ENCODE measurements around the gene PABPN1L.

GRCh38 chr16:88842806-88843205 lies 23.7 kb downstream of the PABPN1L start:
- TF ChIP-seq CHD7 (IDR thresholded peaks at IDR 0.05; ENCODE audit: low read depth, low read length), result no peak
- TF ChIP-seq ZNF3 (CRISPR knock-in tag; IDR thresholded peaks at IDR 0.05), result no peak
- no peak for TF ChIP-seq POLR2A (conservative IDR thresholded peaks at IDR 0.05)
- no peak for TF ChIP-seq LEF1 (IDR thresholded peaks at IDR 0.05)
- TF ChIP-seq BCLAF1 (IDR thresholded peaks at IDR 0.05; ENCODE audit: borderline replicate concordance in 1 of 2, control insufficient read depth in 1 of 2, low read depth in 2 of 2, low read length in 1 of 2), result no peak
- TF ChIP-seq CTCF (IDR thresholded peaks at IDR 0.05 in 2 of 3, conservative IDR thresholded peaks at IDR 0.05 in 1 of 3; ENCODE audit: insufficient read depth in 2 of 3, low read depth in 1 of 3, low read length in 3 of 3), result no peak
- no peak for TF ChIP-seq KDM2B (CRISPR knock-in tag; IDR thresholded peaks at IDR 0.05)
- no peak for TF ChIP-seq SMARCC2 (IDR thresholded peaks at IDR 0.05; ENCODE audit: low read depth)
- TF ChIP-seq BHLHE40 (IDR thresholded peaks at IDR 0.05; ENCODE audit: low read length), result no peak
- no peak for TF ChIP-seq MYBL2 (IDR thresholded peaks at IDR 0.05; ENCODE audit: low read depth)
- TF ChIP-seq MYBL2 (CRISPR knock-in tag; IDR thresholded peaks at IDR 0.05; ENCODE audit: borderline replicate concordance), result no peak
- TF ChIP-seq, protein P1, sequence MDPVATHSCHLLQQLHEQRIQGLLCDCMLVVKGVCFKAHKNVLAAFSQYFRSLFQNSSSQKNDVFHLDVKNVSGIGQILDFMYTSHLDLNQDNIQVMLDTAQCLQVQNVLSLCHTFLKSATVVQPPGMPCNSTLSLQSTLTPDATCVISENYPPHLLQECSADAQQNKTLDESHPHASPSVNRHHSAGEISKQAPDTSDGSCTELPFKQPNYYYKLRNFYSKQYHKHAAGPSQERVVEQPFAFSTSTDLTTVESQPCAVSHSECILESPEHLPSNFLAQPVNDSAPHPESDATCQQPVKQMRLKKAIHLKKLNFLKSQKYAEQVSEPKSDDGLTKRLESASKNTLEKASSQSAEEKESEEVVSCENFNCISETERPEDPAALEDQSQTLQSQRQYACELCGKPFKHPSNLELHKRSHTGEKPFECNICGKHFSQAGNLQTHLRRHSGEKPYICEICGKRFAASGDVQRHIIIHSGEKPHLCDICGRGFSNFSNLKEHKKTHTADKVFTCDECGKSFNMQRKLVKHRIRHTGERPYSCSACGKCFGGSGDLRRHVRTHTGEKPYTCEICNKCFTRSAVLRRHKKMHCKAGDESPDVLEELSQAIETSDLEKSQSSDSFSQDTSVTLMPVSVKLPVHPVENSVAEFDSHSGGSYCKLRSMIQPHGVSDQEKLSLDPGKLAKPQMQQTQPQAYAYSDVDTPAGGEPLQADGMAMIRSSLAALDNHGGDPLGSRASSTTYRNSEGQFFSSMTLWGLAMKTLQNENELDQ (CRISPR knock-in tag; IDR thresholded peaks at IDR 0.05; ENCODE audit: borderline replicate concordance), result no peak

All from K562 (cell line).